PC-9 (cell line): Measurements from ENCODE around the gene TRIP13. TPM values are rescaled to one million over a fixed set of nuclear protein-coding genes. Genes with fewer than 3 reads are reported as not detected.
"Not testable (repeated sequence)": the region's sequence is repeated elsewhere in the genome, so short reads cannot be mapped to it uniquely, and the experiment has no call there.

ENCODE experiments used
- BruUV-seq: library from RNA; stranded (reverse); fragments of 400-500 nt; replicated peaks from 2 replicates; lab custom pipeline; 2021; lab: Mats Ljungman, UMichigan
- CTCF ChIA-PET: fragments of 300-600 bp; sonication (Branson Sonifier 250); formaldehyde crosslinking; loops from one replicate; lab custom pipeline; 2022; ENCODE audit warnings: antibody characterized with exemption; lab: Charles Lee
- POLR2A ChIA-PET: fragments of 300-600 bp; sonication (Branson Sonifier 250); formaldehyde crosslinking; loops from one replicate; lab custom pipeline; 2022; ENCODE audit warnings: antibody characterized with exemption; ENCODE audit not compliant: unreplicated experiment; lab: Charles Lee
- DNase-seq, 2 experiments: peaks; one replicate each; pipeline versions ENCODE4 v3.0.0 to v3.0.0-alpha.2; 2015 to 2022; ENCODE audit warnings: mixed read lengths in 1 of 2
- H2AFZ ChIP-seq: fragments of 200-600 bp; sonication (generic); 2 replicates; pipeline ENCODE4 v1.8.1; 2017; ENCODE audit warnings: antibody characterized with exemption
- H3F3A ChIP-seq: fragments of 200-600 bp; sonication (generic); 2 replicates; pipeline ENCODE4 v1.8.1; 2017; ENCODE audit warnings: antibody characterized with exemption, mild to moderate bottlenecking, low read depth; ENCODE audit not compliant: insufficient read depth
- H3K27ac ChIP-seq: fragments of 200-600 bp; sonication (generic); 2 replicates; pipeline ENCODE4 v1.6.1; 2016; ENCODE audit warnings: mixed run types
- H3K27me3 ChIP-seq: fragments of 200-600 bp; sonication (generic); 2 replicates; pipeline ENCODE4 v1.6.1; 2016; ENCODE audit warnings: low read depth, mixed run types; ENCODE audit not compliant: insufficient read depth
- H3K36me3 ChIP-seq: fragments of 200-600 bp; sonication (generic); 2 replicates; pipeline ENCODE4 v1.6.1; 2016; ENCODE audit warnings: low read depth, mixed run types
- H3K4me1 ChIP-seq: fragments of 200-600 bp; sonication (generic); replicated peaks from 2 replicates; pipeline ENCODE4 v1.6.1; 2016; ENCODE audit warnings: mixed run types; ENCODE audit not compliant: insufficient read depth
- H3K4me2 ChIP-seq: fragments of 200-600 bp; sonication (generic); 2 replicates; pipeline ENCODE4 v1.6.1; 2017; ENCODE audit warnings: mixed run types
- H3K4me3 ChIP-seq: fragments of 200-600 bp; sonication (generic); 2 replicates; pipeline ENCODE4 v1.6.1; 2016; ENCODE audit warnings: mixed run types
- H3K79me2 ChIP-seq: fragments of 200-600 bp; sonication (generic); 2 replicates; pipeline ENCODE4 v1.6.1; 2017; ENCODE audit warnings: low read depth, mixed run types
- H3K9me2 ChIP-seq: fragments of 200-600 bp; sonication (generic); 2 replicates; pipeline ENCODE4 v1.8.1; 2017; ENCODE audit warnings: mild to moderate bottlenecking; ENCODE audit not compliant: insufficient read depth
- H3K9me3 ChIP-seq: fragments of 200-600 bp; sonication (generic); 2 replicates; pipeline ENCODE4 v1.8.1; 2016; ENCODE audit warnings: low read depth; ENCODE audit not compliant: insufficient read depth
- H4K20me1 ChIP-seq: fragments of 200-600 bp; sonication (generic); 2 replicates; pipeline ENCODE4 v1.8.1; 2017; ENCODE audit not compliant: insufficient read depth
- CTCF ChIP-seq: fragments of 200-600 bp; sonication (generic); conservative IDR thresholded peaks from 2 replicates; pipeline ENCODE4 v1.6.1; 2017; ENCODE audit warnings: mixed run types, antibody characterized with exemption, mild to moderate bottlenecking, moderate library complexity
- EZH2 ChIP-seq: fragments of 200-600 bp; sonication (generic); IDR thresholded peaks from 2 replicates; pipeline ENCODE4 v1.8.0; 2017; ENCODE audit warnings: antibody characterized with exemption, low read depth
- intact Hi-C: fragments of 100-400 bp; cut with micrococcal nuclease; formaldehyde crosslinking; loops from one replicate; pipeline ENCODE4 v1.10.0; 2022; ENCODE audit not compliant: unreplicated experiment
- total RNA-seq: library from RNA; stranded (reverse); gene quantifications from 2 replicates; pipeline ENCODE4 v1.2.3, GENCODE V29; 2021

Gene TRIP13
- total RNA-seq, 1 experiment from 2014 or later, result 74.0 TPM

GRCh38 chr5:876398-877365 is 16.0 kb upstream of the TRIP13 start:
- H3K4me2 ChIP-seq, result no peak overlapping the region
- peaks cover 36% of the 10 kb centered on the region for H3K36me3 ChIP-seq
- no peak overlapping the region for H3K4me3 ChIP-seq
- H3K4me1 ChIP-seq, result no peaks in the 10 kb centered on the region
- H3K27ac ChIP-seq, result no peak overlapping the region
- no peak overlapping the region for H2AFZ ChIP-seq
- no peaks in the 10 kb centered on the region for H3K9me3 ChIP-seq
- peaks cover 27% of the 10 kb centered on the region for H4K20me1 ChIP-seq
- H3F3A ChIP-seq, result no peaks in the 10 kb centered on the region
- no peak for DNase-seq
- no peaks in the 10 kb centered on the region for H3K9me2 ChIP-seq
- intact Hi-C loops, result no loop called here
- 0 out of 2 replicates have a peak, but pooled peaks cover 1% of the 10 kb centered on the region for H3K79me2 ChIP-seq
- TF ChIP-seq EZH2, result no peak
- no peak for TF ChIP-seq CTCF
- POLR2A ChIA-PET, result no interaction called here
- no peaks in the 10 kb centered on the region for H3K27me3 ChIP-seq
- no TSS peak for BruUV-seq
- CTCF ChIA-PET, result no interaction called here

- H3K9me2 ChIP-seq, result no peaks in the 10 kb centered on the region
- H3K27me3 ChIP-seq, result no peaks in the 10 kb centered on the region
- no peak overlapping the region for H3K4me3 ChIP-seq
- H3K27ac ChIP-seq, result no peak overlapping the region
- H3K36me3 ChIP-seq, result peaks cover 50% of the 10 kb centered on the region
- no peaks in the 10 kb centered on the region; the same call in 1 of the 2 replicates for H3F3A ChIP-seq
- no peaks in the 10 kb centered on the region for H3K9me3 ChIP-seq
- BruUV-seq, result no TSS peak
- H3K79me2 ChIP-seq, result peaks cover 16% of the 10 kb centered on the region
- intact Hi-C loops, result no loop called here
- ChIA-PET POLR2A (no interaction called here), CTCF (no interaction called here)
- TF ChIP-seq EZH2, result no peak
- no peak for TF ChIP-seq CTCF
- H3K4me1 ChIP-seq, result no peaks in the 10 kb centered on the region
- H2AFZ ChIP-seq, result no peak overlapping the region
- H4K20me1 ChIP-seq, result peaks cover 35% of the 10 kb centered on the region
- no peak for DNase-seq
- H3K4me2 ChIP-seq, result no peak overlapping the region
Observed at GRCh38 chr5:878125-878524, 14.6 kb upstream of the TRIP13 start.

GRCh38 chr5:878677-879076 is 14.0 kb upstream of the TRIP13 start:
- intact Hi-C loops, BruUV-seq, H3F3A ChIP-seq: not testable (repeated sequence)

More at GRCh38 chr5:878677-879076, 14.0 kb upstream of the TRIP13 start:
- H3K4me3 ChIP-seq, H3K9me3 ChIP-seq, DNase-seq, H3K4me2 ChIP-seq, CTCF ChIA-PET, H3K27ac ChIP-seq, POLR2A ChIA-PET, H3K27me3 ChIP-seq, H3K4me1 ChIP-seq, H3K9me2 ChIP-seq, H2AFZ ChIP-seq: not testable (repeated sequence)
- H3K36me3 ChIP-seq, result peaks cover 55% of the 10 kb centered on the region
- peaks cover 21% of the 10 kb centered on the region for H3K79me2 ChIP-seq
- H4K20me1 ChIP-seq, result peaks cover 39% of the 10 kb centered on the region
